ENCODE measurements around the gene HHAT.

DNA sequence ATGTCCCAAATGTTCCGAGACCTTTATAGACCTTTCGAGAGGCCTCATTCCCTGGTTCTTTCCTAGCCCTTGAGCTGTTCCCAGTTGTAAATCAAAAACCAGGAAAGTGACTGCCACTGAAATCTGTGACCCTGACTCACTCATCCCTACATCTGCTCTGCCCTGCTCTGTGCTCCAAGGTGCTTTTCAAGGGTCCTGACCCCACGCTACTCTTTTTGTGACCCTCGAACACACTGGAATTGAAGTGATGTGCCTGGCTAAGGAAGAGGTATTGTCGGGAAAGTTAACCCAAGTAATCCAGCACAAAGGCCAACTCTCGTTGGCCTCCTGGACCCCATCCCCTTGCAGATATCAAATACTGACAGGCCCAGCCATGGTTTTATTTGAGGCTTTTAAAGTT lies 244.4 kb downstream of the HHAT start:
- no peak for TF ChIP-seq POLR2A (IDR thresholded peaks at IDR 0.05)
- TF ChIP-seq, protein P1, sequence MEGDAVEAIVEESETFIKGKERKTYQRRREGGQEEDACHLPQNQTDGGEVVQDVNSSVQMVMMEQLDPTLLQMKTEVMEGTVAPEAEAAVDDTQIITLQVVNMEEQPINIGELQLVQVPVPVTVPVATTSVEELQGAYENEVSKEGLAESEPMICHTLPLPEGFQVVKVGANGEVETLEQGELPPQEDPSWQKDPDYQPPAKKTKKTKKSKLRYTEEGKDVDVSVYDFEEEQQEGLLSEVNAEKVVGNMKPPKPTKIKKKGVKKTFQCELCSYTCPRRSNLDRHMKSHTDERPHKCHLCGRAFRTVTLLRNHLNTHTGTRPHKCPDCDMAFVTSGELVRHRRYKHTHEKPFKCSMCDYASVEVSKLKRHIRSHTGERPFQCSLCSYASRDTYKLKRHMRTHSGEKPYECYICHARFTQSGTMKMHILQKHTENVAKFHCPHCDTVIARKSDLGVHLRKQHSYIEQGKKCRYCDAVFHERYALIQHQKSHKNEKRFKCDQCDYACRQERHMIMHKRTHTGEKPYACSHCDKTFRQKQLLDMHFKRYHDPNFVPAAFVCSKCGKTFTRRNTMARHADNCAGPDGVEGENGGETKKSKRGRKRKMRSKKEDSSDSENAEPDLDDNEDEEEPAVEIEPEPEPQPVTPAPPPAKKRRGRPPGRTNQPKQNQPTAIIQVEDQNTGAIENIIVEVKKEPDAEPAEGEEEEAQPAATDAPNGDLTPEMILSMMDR (IDR thresholded peaks at IDR 0.05), result no peak

Measured in testis (tissue), 2 donors.